Forelimb muscle (tissue), 1 donor: ENCODE data around the gene CMPK1. TPM values are rescaled to one million over a fixed set of nuclear protein-coding genes. Genes with fewer than 3 reads are reported as not detected.
"Not testable (repeated sequence)": the region's sequence is repeated elsewhere in the genome, so short reads cannot be mapped to it uniquely, and the experiment has no call there.

Source experiments
- DNase-seq: peaks from one replicate; pipeline ENCODE4 v3.0.0-alpha.2; 2013; ENCODE audit warnings: low read depth
- polyA plus RNA-seq: library from polyadenylated mRNA; unstranded; fragments of 120-200 nt; gene quantifications from one replicate; pipeline ENCODE4 v1.2.1, GENCODE V29; 2013; ENCODE audit not compliant: insufficient read length

Gene CMPK1
- polyA plus RNA-seq = 67.8 TPM

GRCh38 chr1:47333578-47333921, at the start of gene CMPK1:
CMPK1 (plus strand) TSS chr1:47333790; CDS start chr1:47333946, 156 bp downstream.
- DNase-seq = peak; percentile 55

- DNase-seq = not testable (repeated sequence)
Observed at GRCh38 chr1:47288116-47288515, 45.5 kb upstream of the CMPK1 start.

- DNase-seq = not testable (repeated sequence)
Observed at GRCh38 chr1:47294863-47295262, 38.7 kb upstream of the CMPK1 start.

- no peak for DNase-seq
Observed at GRCh38 chr1:47295579-47295978, 38.0 kb upstream of the CMPK1 start.

- no peak for DNase-seq
Observed at GRCh38 chr1:47298025-47298699, 35.4 kb upstream of the CMPK1 start.

- no peak for DNase-seq
Observed at GRCh38 chr1:47302472-47302871, 31.1 kb upstream of the CMPK1 start.

GRCh38 chr1:47309427-47309826, 24.2 kb upstream of the CMPK1 start:
- DNase-seq = no peak

- peak; percentile 98 for DNase-seq
Observed at GRCh38 chr1:47313915-47314664, 19.5 kb upstream of the CMPK1 start, which contains the start of gene STIL. STIL (minus strand) TSS chr1:47314147; CDS start chr1:47310319, 3,828 bp downstream.

- DNase-seq = no peak
Observed at GRCh38 chr1:47317841-47318240, 15.7 kb upstream of the CMPK1 start.

- DNase-seq = not testable (repeated sequence)
Observed at GRCh38 chr1:47319968-47320367, 13.6 kb upstream of the CMPK1 start.

GRCh38 chr1:47323599-47324031, 10.0 kb upstream of the CMPK1 start:
- DNase-seq = no peak

GRCh38 chr1:47324682-47325081, 8.9 kb upstream of the CMPK1 start:
- no peak for DNase-seq

- no peak for DNase-seq
Observed at GRCh38 chr1:47325528-47325927, 8.1 kb upstream of the CMPK1 start.

- no peak for DNase-seq
Observed at GRCh38 chr1:47326271-47326670, 7.3 kb upstream of the CMPK1 start.

GRCh38 chr1:47328992-47329391, 4.6 kb upstream of the CMPK1 start:
- DNase-seq = no peak

GRCh38 chr1:47330212-47330611, 3.4 kb upstream of the CMPK1 start:
- no peak for DNase-seq

GRCh38 chr1:47331875-47332274, 1.7 kb upstream of the CMPK1 start:
- no peak for DNase-seq

GRCh38 chr1:47332779-47333577, 612 bp upstream of the CMPK1 start:
- no peak for DNase-seq

- DNase-seq = peak; percentile 84
Observed at GRCh38 chr1:47333922-47334764, 553 bp downstream of the CMPK1 start.

GRCh38 chr1:47334765-47335435, 1.3 kb downstream of the CMPK1 start:
- no peak for DNase-seq

GRCh38 chr1:47337350-47337749, 3.8 kb downstream of the CMPK1 start:
- DNase-seq = no peak
